MM.1S (cell line): ENCODE results near the gene RARA.

ENCODE experiments used
- DNase-seq: peaks from one replicate; pipeline ENCODE4 v3.0.0-alpha.2; 2015
- H2AFZ ChIP-seq: fragments of 300-600 bp; sonication (generic); 2 replicates; pipeline ENCODE4 v1.6.0; 2016; ENCODE audit warnings: antibody characterized with exemption, low read length
- H3F3A ChIP-seq: fragments of 300-600 bp; sonication (generic); 2 replicates; pipeline ENCODE4 v1.6.1; 2016; ENCODE audit warnings: mild to moderate bottlenecking, antibody characterized with exemption, low read length, moderate library complexity, mixed read lengths; ENCODE audit not compliant: insufficient read depth
- H3K27ac ChIP-seq: fragments of 300-600 bp; sonication (generic); 2 replicates; pipeline ENCODE4 v1.5.1; 2016; ENCODE audit warnings: mild to moderate bottlenecking, low read length
- H3K27me3 ChIP-seq: fragments of 300-600 bp; sonication (generic); replicated peaks from 2 replicates; pipeline ENCODE4 v1.6.0; 2016; ENCODE audit warnings: low read length; ENCODE audit not compliant: insufficient read depth
- H3K36me3 ChIP-seq: fragments of 300-600 bp; sonication (generic); replicated peaks from 2 replicates; pipeline ENCODE4 v1.6.1; 2016; ENCODE audit warnings: mild to moderate bottlenecking, low read length, mixed read lengths; ENCODE audit not compliant: insufficient read depth
- H3K4me1 ChIP-seq: fragments of 300-600 bp; sonication (generic); 2 replicates; pipeline ENCODE4 v1.6.1; 2016; ENCODE audit warnings: low read length, mixed read lengths
- H3K4me2 ChIP-seq: fragments of 300-600 bp; sonication (generic); 2 replicates; pipeline ENCODE4 v1.6.0; 2016; ENCODE audit warnings: low read depth, low read length
- H3K4me3 ChIP-seq: fragments of 300-600 bp; sonication (generic); 2 replicates; pipeline ENCODE4 v1.5.1; 2016; ENCODE audit warnings: low read length, mixed read lengths
- H3K79me2 ChIP-seq: fragments of 300-600 bp; sonication (generic); 2 replicates; pipeline ENCODE4 v1.6.1; 2016; ENCODE audit warnings: mixed run types, low read length, mixed read lengths
- H3K9ac ChIP-seq: fragments of 300-600 bp; sonication (generic); 2 replicates; pipeline ENCODE4 v1.6.1; 2016; ENCODE audit warnings: low read length, mixed read lengths
- H3K9me2 ChIP-seq: fragments of 300-600 bp; sonication (generic); replicated peaks from 2 replicates; pipeline ENCODE4 v1.6.1; 2016; ENCODE audit warnings: mild to moderate bottlenecking, low read length, mixed read lengths; ENCODE audit not compliant: insufficient read depth
- H3K9me3 ChIP-seq: fragments of 300-600 bp; sonication (generic); replicated peaks from 2 replicates; pipeline ENCODE4 v1.6.1; 2016; ENCODE audit warnings: mild to moderate bottlenecking, low read length, mixed read lengths; ENCODE audit not compliant: insufficient read depth
- H4K20me1 ChIP-seq: fragments of 300-600 bp; sonication (generic); 2 replicates; pipeline ENCODE4 v1.6.1; 2016; ENCODE audit warnings: mild to moderate bottlenecking, low read length, moderate library complexity, mixed read lengths; ENCODE audit not compliant: insufficient read depth
- EZH2 ChIP-seq: fragments of 300-600 bp; sonication (generic); optimal IDR thresholded peaks from 2 replicates; pipeline ENCODE3; 2017; ENCODE audit warnings: low read depth, mild to moderate bottlenecking, antibody characterized with exemption, low read length, mixed read lengths
- EZH2phosphoT487 ChIP-seq: fragments of 300-600 bp; sonication (generic); IDR thresholded peaks from 2 replicates; pipeline ENCODE4 v1.6.1; 2018; ENCODE audit warnings: antibody characterized with exemption, low read length
- TF ChIP-seq, protein P1 (sequence below): fragments of 300-600 bp; sonication (generic); IDR thresholded peaks from 2 replicates; pipeline ENCODE4 v1.5.1; 2016; ENCODE audit warnings: antibody characterized with exemption, low read length, mixed read lengths

The RARA gene

DNA sequence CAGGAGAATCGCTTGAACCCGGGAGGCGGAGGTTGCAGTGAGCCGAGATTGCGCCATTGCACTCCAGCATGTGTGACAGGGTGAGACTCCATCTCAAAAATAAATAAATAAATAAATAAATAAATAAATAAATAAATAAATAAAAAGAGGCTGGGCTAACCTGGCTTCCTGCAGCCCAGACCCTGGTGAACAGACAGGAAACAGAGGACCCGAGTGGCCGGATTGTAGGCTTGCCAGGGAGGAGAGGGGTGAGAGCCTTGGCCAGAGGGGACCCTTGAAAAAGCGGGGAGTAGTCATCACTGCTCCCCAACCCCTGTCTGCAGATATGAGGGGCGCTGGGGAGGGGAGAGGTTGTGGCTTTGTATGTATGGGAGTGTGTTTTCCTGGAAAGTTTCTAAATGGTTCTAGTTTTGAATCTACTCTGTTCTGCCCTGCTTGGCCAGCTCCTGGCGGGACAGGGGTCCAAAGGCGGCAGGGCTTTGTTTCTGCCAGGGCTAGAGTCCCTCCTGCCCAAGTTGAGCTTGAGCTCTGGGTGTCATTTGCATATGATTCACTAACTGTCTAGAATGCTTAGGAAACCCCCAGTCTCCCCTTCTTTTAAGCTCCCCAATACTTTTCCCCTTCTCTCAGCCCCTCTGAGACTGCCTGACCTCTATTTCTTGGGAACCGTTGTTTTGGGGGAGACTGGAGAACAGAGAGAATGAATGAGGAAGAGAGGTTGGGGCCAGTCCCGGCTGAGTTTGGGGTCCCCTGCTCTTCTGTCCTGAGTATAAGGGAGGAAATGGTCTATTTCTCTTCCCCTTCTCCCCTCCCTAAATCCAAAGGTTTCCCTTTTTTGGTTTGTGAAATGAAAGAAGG is 16.4 kb downstream of the RARA start:
- Histone ChIP-seq H2AFZ (no peak overlapping the region), H3K4me1 (peaks cover 50% of the 10 kb centered on the region), H3K4me3 (peak overlapping the region; percentile 49; the same call in 1 of the 2 replicates), H3F3A (peaks cover 54% of the 10 kb centered on the region), H3K27ac (peak overlapping the region; percentile 98), H3K9ac (peak overlapping the region; percentile 62), H3K27me3 (no peaks in the 10 kb centered on the region), H3K9me3 (no peaks in the 10 kb centered on the region), H3K4me2 (peak overlapping the region; percentile 90), H3K79me2 (peaks cover 97% of the 10 kb centered on the region), H4K20me1 (peaks cover 25% of the 10 kb centered on the region), H3K36me3 (no peaks in the 10 kb centered on the region), H3K9me2 (no peaks in the 10 kb centered on the region)
- TF ChIP-seq, protein P1, sequence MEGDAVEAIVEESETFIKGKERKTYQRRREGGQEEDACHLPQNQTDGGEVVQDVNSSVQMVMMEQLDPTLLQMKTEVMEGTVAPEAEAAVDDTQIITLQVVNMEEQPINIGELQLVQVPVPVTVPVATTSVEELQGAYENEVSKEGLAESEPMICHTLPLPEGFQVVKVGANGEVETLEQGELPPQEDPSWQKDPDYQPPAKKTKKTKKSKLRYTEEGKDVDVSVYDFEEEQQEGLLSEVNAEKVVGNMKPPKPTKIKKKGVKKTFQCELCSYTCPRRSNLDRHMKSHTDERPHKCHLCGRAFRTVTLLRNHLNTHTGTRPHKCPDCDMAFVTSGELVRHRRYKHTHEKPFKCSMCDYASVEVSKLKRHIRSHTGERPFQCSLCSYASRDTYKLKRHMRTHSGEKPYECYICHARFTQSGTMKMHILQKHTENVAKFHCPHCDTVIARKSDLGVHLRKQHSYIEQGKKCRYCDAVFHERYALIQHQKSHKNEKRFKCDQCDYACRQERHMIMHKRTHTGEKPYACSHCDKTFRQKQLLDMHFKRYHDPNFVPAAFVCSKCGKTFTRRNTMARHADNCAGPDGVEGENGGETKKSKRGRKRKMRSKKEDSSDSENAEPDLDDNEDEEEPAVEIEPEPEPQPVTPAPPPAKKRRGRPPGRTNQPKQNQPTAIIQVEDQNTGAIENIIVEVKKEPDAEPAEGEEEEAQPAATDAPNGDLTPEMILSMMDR = no peak
- DNase-seq = peak; percentile 59

DNA sequence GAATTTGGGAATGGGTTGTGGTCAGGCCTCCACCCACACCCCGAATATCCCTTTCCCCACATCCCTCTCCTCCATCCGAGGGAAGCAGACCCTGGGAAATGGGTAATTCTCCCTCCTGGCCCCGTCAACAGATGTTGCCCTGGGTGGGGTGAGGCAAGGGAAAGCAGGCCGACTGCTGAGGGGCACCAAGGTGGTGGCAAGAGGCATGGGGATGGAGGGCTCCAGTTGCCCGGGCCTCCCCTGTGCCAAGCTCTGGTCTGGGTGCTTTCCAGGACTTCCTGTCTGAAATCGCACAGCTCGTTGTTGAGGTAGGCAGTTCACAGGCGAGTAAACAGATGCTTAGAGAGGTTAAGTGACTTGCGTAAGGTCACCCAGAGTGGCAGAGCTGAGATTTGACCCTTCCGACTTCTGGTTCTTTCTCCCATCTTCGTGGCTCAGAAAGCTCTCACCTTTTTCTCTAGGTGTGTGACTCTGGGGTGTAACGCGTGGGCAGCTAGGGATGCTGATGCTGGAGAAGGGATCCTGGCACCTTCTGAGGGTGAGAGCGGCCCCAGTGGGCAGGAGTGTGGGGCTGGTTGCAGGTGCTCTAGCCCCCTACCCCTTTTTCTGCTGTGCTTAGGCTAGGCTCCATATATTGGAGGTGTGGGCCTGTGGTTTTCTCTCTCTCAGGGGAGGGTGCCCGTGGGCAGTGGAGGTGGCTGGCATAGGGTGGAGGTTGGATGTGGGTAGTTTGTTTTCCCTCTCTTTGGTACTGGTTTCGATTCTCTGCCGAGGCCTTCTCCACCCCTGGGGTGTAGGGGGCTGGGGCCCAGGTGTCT is 17.2 kb downstream of the RARA start:
- Histone ChIP-seq H3K9me2 (no peaks in the 10 kb centered on the region), H3K79me2 (peaks cover 97% of the 10 kb centered on the region), H3K36me3 (peaks cover 6% of the 10 kb centered on the region), H3K9ac (peak overlapping the region; percentile 62), H2AFZ (no peak overlapping the region), H3K4me1 (peaks cover 50% of the 10 kb centered on the region), H3K4me2 (peak overlapping the region; percentile 90), H3F3A (peaks cover 46% of the 10 kb centered on the region), H3K27ac (peak overlapping the region; percentile 88), H4K20me1 (peaks cover 34% of the 10 kb centered on the region), H3K4me3 (peak overlapping the region; percentile 49), H3K9me3 (no peaks in the 10 kb centered on the region), H3K27me3 (no peaks in the 10 kb centered on the region)
- DNase-seq = peak; percentile 91
- TF ChIP-seq, protein P1 = no peak
- TF ChIP-seq EZH2 = no peak
- TF ChIP-seq EZH2phosphoT487 = no peak

DNA sequence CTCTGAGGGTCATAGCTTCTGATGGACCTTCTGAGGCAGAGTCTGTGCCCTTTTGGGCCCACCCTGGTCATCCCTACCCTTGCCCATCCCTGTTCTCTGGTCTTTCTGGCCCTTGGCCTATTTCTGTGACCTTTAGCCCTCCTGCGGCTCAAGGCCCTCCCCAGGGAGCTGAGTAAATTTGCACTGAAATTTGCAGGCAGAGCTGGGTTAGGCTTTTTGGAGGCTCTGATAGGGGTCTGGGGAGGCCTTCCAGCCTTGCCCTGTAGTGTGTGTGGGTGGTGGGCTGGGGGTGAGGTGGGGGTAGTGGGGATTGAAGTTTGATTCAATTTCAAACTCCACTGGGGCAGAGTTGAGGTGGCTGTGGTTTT is 17.8 kb downstream of the RARA start:
- no peaks in the 10 kb centered on the region for H3K27me3 ChIP-seq
- H3K27ac ChIP-seq = peak overlapping the region; percentile 88; the same call in 1 of the 2 replicates
- no peak overlapping the region for H2AFZ ChIP-seq
- peaks cover 50% of the 10 kb centered on the region for H3K4me1 ChIP-seq
- no peak for DNase-seq
- H3K9ac ChIP-seq = peak overlapping the region; percentile 62; the same call in 1 of the 2 replicates
- H3K9me3 ChIP-seq = no peaks in the 10 kb centered on the region
- TF ChIP-seq, protein P1 = no peak
- TF ChIP-seq EZH2phosphoT487 (no peak), EZH2 (no peak)
- peak overlapping the region; percentile 90 for H3K4me2 ChIP-seq
- H3F3A ChIP-seq = peaks cover 40% of the 10 kb centered on the region
- peak overlapping the region; percentile 33 for H3K4me3 ChIP-seq
- peaks cover 97% of the 10 kb centered on the region for H3K79me2 ChIP-seq
- peaks cover 38% of the 10 kb centered on the region for H4K20me1 ChIP-seq
- H3K36me3 ChIP-seq = peaks cover 6% of the 10 kb centered on the region
- H3K9me2 ChIP-seq = no peaks in the 10 kb centered on the region
